Mesenteric fat pad (tissue), 1 donor: ENCODE data around the gene CDRT15. TPM values are rescaled to one million over a fixed set of nuclear protein-coding genes. Genes with fewer than 3 reads are reported as not detected.
"Not testable (repeated sequence)": the region's sequence is repeated elsewhere in the genome, so short reads cannot be mapped to it uniquely, and the experiment has no call there.

ENCODE experiments used
- DNase-seq: peaks from one replicate; pipeline ENCODE4 v3.0.0-alpha.2; 2020; ENCODE audit warnings: low spot score
- long read RNA-seq: library from polyadenylated mRNA; unstranded; transcript quantifications from one replicate; pipeline ENCODE4 v2.0.0, GENCODE V29; 2020
- total RNA-seq: library from RNA; stranded (reverse); fragmentation: NEBNext Ultra II Directional; extraction: Animal tissue kit (Norgen Biotek cat#: 25700); gene quantifications from one replicate; pipeline ENCODE4 v1.2.1, GENCODE V29; 2021
- donor health status: DM: yes; HTN: yes; CAD: no.

The CDRT15 gene
- total RNA-seq: not detected
- long read RNA-seq: 0 reads

DNA sequence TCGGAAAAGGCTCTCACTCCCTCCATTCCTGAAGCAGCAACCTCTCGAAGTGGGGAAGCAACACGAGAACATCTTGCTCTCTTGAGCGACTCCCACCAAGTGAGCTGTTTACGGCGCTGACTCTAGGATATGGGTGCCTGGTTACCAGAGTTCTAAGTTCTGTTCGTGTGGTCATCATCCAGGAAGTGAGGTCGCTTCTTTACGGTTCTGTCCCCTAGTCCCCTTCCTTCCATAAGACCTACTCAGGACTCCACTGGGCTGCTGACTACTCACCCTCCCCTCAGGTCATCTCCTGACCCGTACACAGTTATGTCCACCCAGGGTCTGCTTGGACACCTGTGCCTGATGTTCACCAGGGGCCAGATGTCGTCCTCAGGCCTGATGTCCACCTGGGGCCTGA, at the start of gene CDRT15:
Gene CDRT15, minus strand, starts transcription at position 101 of the 400 bp plus-strand sequence. Its CDS starts 29 bp downstream, at position 72.
- DNase-seq: not testable (repeated sequence)

DNA sequence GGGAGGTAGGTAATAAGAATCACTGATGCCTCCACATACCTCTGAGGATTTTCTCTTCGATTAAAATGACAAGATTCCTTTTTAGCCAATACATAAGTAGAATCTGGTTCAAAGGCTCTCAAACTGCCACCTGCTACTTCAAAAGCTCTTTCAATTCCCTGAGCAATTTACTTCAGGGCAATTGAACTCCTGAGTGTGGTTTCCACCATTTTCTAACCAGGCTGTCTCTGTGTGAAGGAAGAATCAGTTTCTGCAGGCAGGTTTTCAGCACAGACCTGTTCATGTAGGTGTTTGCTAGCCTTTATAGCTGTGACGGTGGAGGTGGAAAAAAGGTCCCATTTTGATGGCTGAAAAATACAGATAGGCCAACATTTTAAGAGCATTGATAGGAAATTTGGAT, 46.1 kb upstream of the CDRT15 start:
- DNase-seq: no peak

GRCh38 chr17:14281530-14281929, 44.9 kb upstream of the CDRT15 start:
- no peak for DNase-seq

DNA sequence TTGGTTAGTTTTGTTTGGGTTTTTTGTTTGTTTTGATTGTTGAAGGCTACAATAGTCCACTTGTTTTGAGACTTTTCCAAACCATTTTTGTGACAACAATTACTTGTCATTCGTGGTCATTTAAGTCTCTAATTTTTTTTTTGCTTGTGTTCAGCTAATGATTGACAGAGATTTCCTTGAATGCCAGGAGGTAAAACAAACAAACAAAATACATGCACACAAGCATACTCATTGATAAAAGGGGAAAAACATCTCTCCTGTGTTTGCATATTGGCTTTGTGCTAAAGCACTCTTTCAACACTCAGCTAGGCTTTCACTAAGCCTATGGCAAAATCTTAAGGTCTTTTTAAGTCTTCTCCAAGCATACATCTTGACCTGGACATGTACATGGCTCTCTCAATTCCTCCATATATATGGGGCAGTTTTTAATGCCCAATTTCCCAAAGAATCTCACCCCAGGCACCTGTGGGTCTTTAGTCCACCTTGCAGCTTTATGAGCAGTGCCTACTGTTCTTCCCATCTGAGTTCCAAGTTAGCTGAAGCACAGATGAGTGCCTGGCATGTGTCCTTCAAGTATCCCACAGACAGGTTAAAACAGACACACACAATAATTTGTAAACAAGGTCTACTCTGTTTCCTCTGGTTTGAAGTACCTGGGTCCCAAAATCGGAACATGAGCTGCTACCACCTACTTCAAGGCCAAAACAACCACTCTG, 40.0 kb upstream of the CDRT15 start:
- DNase-seq: no peak

- DNase-seq: no peak
These were observed 33.8 kb upstream of the CDRT15 start for GRCh38 chr17:14270508-14270907.

GRCh38 chr17:14269473-14269872, 32.8 kb upstream of the CDRT15 start:
- no peak for DNase-seq

- no peak for DNase-seq
These were observed 31.6 kb upstream of the CDRT15 start for GRCh38 chr17:14268264-14268663.

DNA sequence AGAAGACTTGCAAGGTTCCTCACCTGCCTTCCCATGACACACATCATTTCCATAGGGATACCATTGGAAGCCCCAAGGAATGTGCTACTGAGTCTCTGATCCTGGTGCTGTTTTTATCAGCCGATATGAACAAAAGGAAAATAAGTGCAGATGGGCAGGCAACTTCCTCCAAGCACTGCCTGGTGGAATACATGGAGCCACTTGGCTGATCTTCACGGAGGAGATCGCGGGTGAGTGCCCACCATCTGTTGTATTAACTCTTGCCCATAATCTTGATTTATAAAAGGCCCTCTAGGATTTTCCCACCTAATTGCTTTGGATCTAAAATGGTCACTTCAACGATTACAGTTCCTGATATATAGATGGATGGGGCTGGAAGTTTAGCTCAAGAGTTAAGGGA, 24.7 kb upstream of the CDRT15 start:
- no peak for DNase-seq

DNA sequence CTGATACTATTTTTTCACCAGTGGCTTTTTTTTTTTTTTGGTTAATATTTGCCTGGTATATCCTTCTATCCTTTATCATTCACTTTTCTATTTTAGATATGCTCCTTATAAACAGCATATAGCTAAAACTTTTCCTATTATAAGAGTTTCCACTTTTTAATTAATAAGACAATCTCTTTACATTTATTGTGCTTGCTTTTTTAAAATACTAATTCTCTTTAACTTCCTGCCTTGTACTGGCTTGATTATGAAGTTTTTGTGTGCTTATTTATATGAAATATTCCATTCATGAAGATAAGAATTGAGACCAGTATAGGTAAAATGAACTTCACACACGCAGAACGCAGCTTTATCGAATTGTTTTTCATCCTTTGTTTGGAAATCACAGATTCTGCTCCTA, 9.0 kb upstream of the CDRT15 start:
- no peak for DNase-seq

DNA sequence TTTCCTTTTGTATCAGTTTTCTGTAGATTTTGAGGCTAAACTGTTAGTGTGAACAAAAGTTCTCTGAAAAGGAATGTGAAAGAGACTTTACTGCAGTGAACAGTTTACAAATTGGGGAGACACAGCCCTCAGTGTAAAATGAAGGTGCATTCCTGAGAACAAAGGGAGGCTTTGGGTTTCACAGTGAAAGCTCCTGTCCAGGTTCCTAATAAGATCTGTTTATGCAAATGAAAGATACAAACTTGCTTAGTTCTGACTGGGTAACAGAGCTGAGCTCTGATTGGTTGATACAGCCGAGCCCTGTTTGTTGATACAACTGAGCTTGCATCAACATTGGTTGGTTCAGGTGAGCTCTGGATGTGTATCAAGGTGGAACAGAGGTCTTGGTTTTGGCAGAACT, 8.3 kb upstream of the CDRT15 start:
- no peak for DNase-seq

DNA sequence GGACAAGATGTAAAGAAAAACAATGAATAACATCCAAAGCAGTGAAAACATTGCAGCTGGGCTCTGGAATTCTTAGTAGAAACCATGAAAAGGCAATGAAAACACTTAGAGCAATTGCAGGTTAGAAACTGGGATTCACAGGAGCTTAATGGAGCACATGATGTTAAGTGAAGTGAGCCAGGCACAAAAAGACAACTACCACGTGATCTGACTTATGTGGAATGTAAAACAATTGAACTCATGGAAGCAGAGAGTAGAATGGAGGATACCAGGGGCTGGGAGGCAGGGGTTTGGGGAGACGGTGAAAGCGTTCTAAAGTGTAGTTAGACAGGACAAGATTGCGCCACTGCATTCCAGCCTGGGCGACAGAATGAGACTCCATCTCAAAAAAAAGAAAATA, 2.6 kb upstream of the CDRT15 start:
- not testable (repeated sequence) for DNase-seq

GRCh38 chr17:14236032-14236431, 630 bp downstream of the CDRT15 start:
- not testable (repeated sequence) for DNase-seq

GRCh38 chr17:14235047-14235446, 1.6 kb downstream of the CDRT15 start:
- DNase-seq: not testable (repeated sequence)

DNA sequence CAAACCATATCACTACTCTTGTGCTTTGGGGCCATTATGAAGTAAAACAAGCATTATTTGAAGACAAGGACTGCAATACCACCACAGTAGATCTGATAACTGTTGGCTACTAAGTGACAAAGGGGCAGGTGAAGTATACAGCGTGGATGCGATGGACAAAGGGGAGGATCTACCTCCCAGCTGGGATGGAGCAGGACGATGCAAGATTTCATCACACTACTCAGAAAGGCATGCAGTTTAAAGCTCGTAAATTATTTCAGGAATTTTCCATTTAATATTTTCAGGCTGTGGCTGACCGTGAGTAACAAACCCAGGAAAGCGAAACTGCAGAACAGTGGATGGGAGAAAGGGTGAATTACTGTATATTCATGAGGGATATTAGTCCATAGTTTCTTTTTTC, 5.5 kb downstream of the CDRT15 start:
- DNase-seq: not testable (repeated sequence)

- DNase-seq: no peak
These were observed 7.8 kb downstream of the CDRT15 start for GRCh38 chr17:14228903-14229302.

- DNase-seq: no peak
These were observed 9.6 kb downstream of the CDRT15 start for GRCh38 chr17:14227052-14227451.

DNA sequence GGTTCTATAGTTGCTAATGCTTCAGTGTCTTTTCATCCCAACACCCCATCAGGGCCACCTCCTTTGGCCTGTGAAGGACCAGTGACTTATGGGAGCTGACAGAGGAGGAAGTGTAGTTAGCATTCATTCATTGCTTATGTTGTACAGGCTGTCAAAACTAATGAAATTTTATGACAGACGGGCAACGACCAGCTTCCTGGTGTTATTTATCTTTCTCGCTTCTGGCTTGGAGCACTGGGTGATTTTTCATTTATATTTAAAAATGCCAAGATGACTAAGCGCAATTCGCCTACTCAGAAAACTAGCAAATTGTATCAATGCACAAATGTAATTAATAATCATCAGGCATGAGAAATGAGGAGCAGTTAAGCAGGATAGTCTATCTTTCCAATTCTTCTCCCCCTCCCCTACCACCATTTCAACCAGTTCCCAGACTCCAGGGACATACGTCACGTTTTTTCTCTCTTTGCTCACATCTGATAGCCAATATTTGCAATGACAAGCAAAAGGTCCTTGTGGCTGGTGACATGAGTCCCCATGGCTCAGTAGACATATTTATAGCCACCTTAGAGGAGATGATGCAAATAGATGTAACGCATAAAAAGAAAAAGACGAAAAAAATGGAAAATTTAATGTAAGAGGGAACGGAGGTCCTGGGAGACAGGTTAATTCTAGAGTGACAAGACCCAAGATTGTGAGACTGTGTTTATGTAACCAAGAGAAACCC, 11.2 kb downstream of the CDRT15 start:
- no peak for DNase-seq

GRCh38 chr17:14222611-14223010, 14.1 kb downstream of the CDRT15 start:
- DNase-seq: no peak

DNA sequence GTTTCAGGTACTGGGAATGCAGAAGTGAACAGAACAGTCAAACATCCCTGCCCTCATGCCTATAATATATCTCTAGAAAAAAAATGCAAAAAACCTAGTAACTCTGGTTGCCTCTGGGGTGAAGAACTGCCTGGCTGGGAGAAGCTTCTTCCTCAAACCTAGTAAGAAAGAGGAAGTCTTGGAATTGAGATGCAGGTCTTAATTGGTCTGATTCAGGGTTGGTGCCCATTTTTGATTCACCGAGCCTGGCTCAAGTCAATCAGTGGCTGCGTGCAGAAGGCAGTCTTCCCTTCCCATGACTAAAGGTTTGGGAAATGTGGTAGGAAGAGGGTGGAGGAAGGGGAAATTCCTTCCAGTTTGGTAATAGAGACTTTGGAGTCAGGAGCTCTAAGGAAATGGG, 22.4 kb downstream of the CDRT15 start:
- DNase-seq: no peak

DNA sequence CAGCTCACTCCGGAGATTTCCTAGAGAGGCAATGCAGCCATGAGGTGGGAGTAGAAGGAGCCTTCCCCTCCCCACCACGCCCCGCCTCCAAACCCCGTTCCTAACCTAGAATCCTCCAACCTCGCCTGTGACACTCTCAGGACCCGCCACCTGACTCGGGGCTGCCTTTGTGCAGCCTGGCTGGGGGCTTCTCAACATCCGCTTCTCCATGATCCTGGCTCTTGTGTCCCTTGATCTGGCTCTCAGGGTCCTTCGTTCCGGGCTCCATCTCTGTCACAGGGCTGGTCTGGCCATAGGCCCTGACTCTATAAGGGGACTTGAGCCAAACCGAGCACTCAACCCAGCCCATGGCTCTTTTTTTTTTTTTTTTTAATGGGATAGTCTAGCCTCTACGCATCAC, 24.3 kb downstream of the CDRT15 start:
- no peak for DNase-seq

DNA sequence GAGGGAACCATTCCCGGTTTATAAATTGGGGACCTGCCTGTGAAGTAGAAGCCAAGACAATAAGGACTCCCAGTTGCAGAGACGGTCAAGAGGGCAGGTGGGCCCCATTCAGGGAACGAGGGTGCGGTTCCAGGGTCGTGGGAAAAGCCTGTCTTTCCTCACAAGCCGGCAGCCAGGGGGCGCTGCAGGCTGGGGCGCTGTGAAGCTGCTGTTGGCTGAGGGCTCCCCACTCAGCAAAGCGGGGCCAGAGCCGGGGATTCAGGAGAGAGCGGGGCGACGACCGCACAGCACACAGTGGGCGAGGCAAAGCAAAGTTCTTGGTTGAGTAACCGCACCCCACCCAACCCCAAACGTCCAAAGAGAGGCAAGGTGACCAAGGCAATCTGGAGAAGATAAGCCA, 24.9 kb downstream of the CDRT15 start:
- no peak for DNase-seq

DNA sequence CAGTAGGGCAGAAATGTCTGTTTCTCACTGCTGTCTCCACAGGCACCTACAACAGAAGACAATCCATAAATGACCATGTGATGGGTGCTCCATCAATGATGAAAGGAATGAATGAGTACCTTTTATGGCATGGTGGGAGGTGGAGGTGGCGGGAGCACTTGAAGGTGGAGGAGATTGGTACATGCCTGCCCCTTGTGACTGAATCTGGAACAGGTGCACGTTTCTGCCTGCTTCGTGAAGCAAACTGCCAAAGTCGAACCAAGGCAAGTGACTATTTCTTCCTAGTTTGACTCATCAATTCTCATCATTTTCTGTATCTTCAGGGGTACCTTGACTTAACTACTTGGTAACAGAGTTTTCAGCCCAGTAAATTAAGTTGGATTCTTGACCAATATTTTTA, 25.4 kb downstream of the CDRT15 start:
- DNase-seq: no peak

- DNase-seq: no peak
These were observed 27.4 kb downstream of the CDRT15 start for GRCh38 chr17:14209215-14209614.
